GM23338 (cell line): Measurements from ENCODE around the gene PRSS50.

Source experiments
- POLR2AphosphoS5 ChIP-seq: IDR thresholded peaks from 2 replicates; pipeline ENCODE4 v1.6.1; 2016; ENCODE audit warnings: antibody characterized with exemption, low read depth
- TF ChIP-seq, protein P1 (sequence below), 2 experiments: fragments of 200-600 bp in 1 of 2; sonication (generic) in 1 of 2; conservative IDR thresholded peaks; 2 replicates each; pipeline versions ENCODE4 v1.5.1 to v1.6.1; 2016 to 2017; ENCODE audit warnings: antibody characterized with exemption in 2 of 2, low read depth in 2 of 2, mild to moderate bottlenecking in 2 of 2, moderate library complexity in 1 of 2
- TF ChIP-seq, protein P2 (sequence below): IDR thresholded peaks from one replicate; pipeline ENCODE4 v1.6.1; 2018; ENCODE audit warnings: antibody characterized with exemption; ENCODE audit not compliant: unreplicated experiment

DNA sequence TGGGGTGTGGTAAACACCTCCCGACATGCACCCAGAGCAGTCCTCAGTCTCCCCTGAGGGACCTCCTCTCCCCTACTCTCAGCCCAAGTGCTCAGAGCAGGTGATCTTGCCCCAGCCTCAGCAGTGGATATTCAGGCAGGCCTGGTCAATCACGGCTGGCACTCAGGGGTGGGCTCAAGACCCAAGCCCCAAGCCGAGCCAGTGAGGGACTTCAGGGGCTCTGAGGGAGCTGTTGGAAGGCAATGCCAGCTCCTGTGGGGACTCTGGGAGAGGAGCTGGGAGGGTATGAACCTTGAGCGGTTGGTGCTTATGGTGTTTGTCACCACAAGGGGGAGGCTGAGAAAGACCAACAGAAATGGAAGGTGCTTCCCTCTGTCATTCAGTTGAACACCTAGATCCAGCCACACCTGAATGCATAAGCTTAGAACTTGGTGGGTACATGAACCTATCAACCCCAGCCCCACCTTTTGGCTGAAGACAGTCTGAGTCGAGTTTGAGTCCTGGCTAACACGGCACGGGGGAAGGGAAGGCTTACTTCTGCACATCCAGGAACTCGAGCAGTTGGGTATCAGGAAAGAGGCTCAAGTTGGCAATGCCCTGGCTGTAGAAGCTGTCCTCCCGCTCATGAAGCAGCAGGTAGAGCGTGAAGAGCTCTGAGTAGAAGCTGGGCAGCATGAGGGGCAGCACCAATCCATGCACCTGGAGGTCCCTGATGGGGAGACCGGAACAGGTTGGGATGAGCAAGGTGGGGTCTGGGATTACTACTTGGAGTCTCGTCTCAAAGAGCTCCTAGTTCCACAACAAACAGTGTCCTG lies 43.4 kb downstream of the PRSS50 start:
- TF ChIP-seq POLR2AphosphoS5 = no peak
- TF ChIP-seq, protein P1, sequence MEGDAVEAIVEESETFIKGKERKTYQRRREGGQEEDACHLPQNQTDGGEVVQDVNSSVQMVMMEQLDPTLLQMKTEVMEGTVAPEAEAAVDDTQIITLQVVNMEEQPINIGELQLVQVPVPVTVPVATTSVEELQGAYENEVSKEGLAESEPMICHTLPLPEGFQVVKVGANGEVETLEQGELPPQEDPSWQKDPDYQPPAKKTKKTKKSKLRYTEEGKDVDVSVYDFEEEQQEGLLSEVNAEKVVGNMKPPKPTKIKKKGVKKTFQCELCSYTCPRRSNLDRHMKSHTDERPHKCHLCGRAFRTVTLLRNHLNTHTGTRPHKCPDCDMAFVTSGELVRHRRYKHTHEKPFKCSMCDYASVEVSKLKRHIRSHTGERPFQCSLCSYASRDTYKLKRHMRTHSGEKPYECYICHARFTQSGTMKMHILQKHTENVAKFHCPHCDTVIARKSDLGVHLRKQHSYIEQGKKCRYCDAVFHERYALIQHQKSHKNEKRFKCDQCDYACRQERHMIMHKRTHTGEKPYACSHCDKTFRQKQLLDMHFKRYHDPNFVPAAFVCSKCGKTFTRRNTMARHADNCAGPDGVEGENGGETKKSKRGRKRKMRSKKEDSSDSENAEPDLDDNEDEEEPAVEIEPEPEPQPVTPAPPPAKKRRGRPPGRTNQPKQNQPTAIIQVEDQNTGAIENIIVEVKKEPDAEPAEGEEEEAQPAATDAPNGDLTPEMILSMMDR (conservative IDR thresholded peaks at IDR 0.05; ENCODE audit: low read depth in 2 of 2) = peak; percentile 41 to 45
- TF ChIP-seq, protein P2, sequence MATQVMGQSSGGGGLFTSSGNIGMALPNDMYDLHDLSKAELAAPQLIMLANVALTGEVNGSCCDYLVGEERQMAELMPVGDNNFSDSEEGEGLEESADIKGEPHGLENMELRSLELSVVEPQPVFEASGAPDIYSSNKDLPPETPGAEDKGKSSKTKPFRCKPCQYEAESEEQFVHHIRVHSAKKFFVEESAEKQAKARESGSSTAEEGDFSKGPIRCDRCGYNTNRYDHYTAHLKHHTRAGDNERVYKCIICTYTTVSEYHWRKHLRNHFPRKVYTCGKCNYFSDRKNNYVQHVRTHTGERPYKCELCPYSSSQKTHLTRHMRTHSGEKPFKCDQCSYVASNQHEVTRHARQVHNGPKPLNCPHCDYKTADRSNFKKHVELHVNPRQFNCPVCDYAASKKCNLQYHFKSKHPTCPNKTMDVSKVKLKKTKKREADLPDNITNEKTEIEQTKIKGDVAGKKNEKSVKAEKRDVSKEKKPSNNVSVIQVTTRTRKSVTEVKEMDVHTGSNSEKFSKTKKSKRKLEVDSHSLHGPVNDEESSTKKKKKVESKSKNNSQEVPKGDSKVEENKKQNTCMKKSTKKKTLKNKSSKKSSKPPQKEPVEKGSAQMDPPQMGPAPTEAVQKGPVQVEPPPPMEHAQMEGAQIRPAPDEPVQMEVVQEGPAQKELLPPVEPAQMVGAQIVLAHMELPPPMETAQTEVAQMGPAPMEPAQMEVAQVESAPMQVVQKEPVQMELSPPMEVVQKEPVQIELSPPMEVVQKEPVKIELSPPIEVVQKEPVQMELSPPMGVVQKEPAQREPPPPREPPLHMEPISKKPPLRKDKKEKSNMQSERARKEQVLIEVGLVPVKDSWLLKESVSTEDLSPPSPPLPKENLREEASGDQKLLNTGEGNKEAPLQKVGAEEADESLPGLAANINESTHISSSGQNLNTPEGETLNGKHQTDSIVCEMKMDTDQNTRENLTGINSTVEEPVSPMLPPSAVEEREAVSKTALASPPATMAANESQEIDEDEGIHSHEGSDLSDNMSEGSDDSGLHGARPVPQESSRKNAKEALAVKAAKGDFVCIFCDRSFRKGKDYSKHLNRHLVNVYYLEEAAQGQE = no peak
